ENCODE results near the gene SH2D3C. TPM values are rescaled to one million over a fixed set of nuclear protein-coding genes. Genes with fewer than 3 reads are reported as not detected.

Gene SH2D3C
- total and polyA plus RNA-seq, 2 of the 4 experiments (the other 2 are of a cell fraction), result under 0.01 to 0.24 TPM

GRCh38 chr9:127724012-127724411 is 54.5 kb downstream of the SH2D3C start:
- no peaks in the 10 kb centered on the region for H4K20me1 ChIP-seq (ENCODE audit: insufficient read depth, low read length)
- H3K79me1 ChIP-seq (ENCODE audit: low read depth in 1 of 2, low read length in 2 of 2), result no peaks in the 10 kb centered on the region
- ChIA-PET POLR2A (ENCODE audit: unreplicated experiment) (no interaction called here), CTCF (interaction anchor here (2.6 kb wide), 1 partner anchor 11 kb away, joined by 8 read pairs; the partner anchor contains the start of gene TOR2A)
- intact Hi-C loops (cut with micrococcal nuclease) (no loop called here), in situ Hi-C loops (cut with MboI; ENCODE audit: low sequenced_read_pairs) (no loop called here), dilution Hi-C loops (cut with HindIII; ENCODE audit: low sequenced_read_pairs, unreplicated experiment) (no loop called here)
- ATAC-seq (ENCODE audit: low read depth), result no peak
- no peak for TF ChIP-seq MXI1 (IDR thresholded peaks at IDR 0.05; ENCODE audit: borderline replicate concordance, low read depth, low read length)
- no peak for TF ChIP-seq CHD1 (IDR thresholded peaks at IDR 0.05; ENCODE audit: low read depth, low read length)
- TF ChIP-seq CEBPB (IDR thresholded peaks at IDR 0.05; ENCODE audit: low read depth, low read length), result no peak
- TF ChIP-seq MAZ (IDR thresholded peaks at IDR 0.05; ENCODE audit: borderline replicate concordance, low read depth, low read length), result no peak
- TF ChIP-seq RCOR1 (IDR thresholded peaks at IDR 0.05; ENCODE audit: insufficient replicate concordance, low read length), result no peak
- no peak for TF ChIP-seq POLR2A (IDR thresholded peaks at IDR 0.05; ENCODE audit: low read depth, low read length)
- TF ChIP-seq MAFK (IDR thresholded peaks at IDR 0.05; ENCODE audit: low read depth, low read length), result no peak
- peaks cover 4% of the 10 kb centered on the region; the same call in 1 of the 2 replicates for H3K27me3 ChIP-seq (ENCODE audit: control insufficient read depth, insufficient read depth, low read length)
- H3K9me3 ChIP-seq (ENCODE audit: control insufficient read depth, insufficient read depth, low read length), result no peaks in the 10 kb centered on the region
- no peaks in the 10 kb centered on the region; the same call in 1 of the 2 replicates for H3K9me1 ChIP-seq (ENCODE audit: insufficient read depth, low read length)
- no peak overlapping the region for H2BK20ac ChIP-seq (ENCODE audit: low read depth, low read length)
- no peaks in the 10 kb centered on the region for H3K36me3 ChIP-seq (ENCODE audit: control insufficient read depth, insufficient read depth, low read length)
- H2AFZ ChIP-seq (replicated peaks; ENCODE audit: low read length, poor library complexity), result peak overlapping the region; percentile 34
- no peak overlapping the region for H4K8ac ChIP-seq (ENCODE audit: low read depth in 2 of 2, low read length in 2 of 2)
- H3K4ac ChIP-seq (ENCODE audit: low read depth, low read length), result no peak overlapping the region
- no peak overlapping the region for H2BK5ac ChIP-seq (ENCODE audit: low read depth, low read length, poor library complexity, severe bottlenecking)
- H3K27ac ChIP-seq (ENCODE audit: insufficient read depth, low read length), result no peak overlapping the region
- WGBS, 2 experiments (ENCODE audit: extremely low coverage in 2 of 2, insufficient read length in 1 of 2), result 58% methylated on average over 6 of the region's 23 CpGs; no CpG with 5 or more reads in 1 of the 2 experiments
- no TSS peak for BruUV-seq (replicated peaks)
- DNase-seq, result no peak
- H3K9ac ChIP-seq (ENCODE audit: low read depth, low read length), result no peak overlapping the region
- no peak overlapping the region for H3K4me2 ChIP-seq (ENCODE audit: low read depth, low read length)
- no peak overlapping the region for H2BK15ac ChIP-seq (ENCODE audit: low read depth, low read length)
- no peak overlapping the region for H3K56ac ChIP-seq (ENCODE audit: extremely low read depth, insufficient read depth, low read length)
- H4K5ac ChIP-seq (ENCODE audit: low read depth, low read length), result no peak overlapping the region
- H3K23ac ChIP-seq (ENCODE audit: low read depth, low read length), result no peak overlapping the region
- 0 out of 2 replicates have a peak, but pooled peaks cover 1% of the 10 kb centered on the region for H3K4me1 ChIP-seq (ENCODE audit: control insufficient read depth, insufficient read depth, low read length)
- no peak overlapping the region for H3K4me3 ChIP-seq (ENCODE audit: insufficient read depth, low read depth, low read length)
- H2AK9ac ChIP-seq (replicated peaks; ENCODE audit: low read depth, low read length, poor library complexity), result no peak overlapping the region
- no peak overlapping the region for H3K14ac ChIP-seq (replicated peaks; ENCODE audit: low read depth, low read length)
- H2BK120ac ChIP-seq (ENCODE audit: low read depth, low read length), result no peak overlapping the region
- H4K91ac ChIP-seq (ENCODE audit: insufficient read depth, low read depth, low read length), result no peak overlapping the region
- H2AK5ac ChIP-seq (ENCODE audit: low read depth, low read length), result no peak overlapping the region
- no peak overlapping the region for H3K18ac ChIP-seq (ENCODE audit: low read depth, low read length)

Measured in IMR-90 (cell line).